8988T (cell line): Measurements from ENCODE around the gene PAX3.
A peak's percentile ranks its signal among the peaks of the same experiment; 100 is the strongest.

Experiments used
- DNase-seq: peaks from one replicate; pipeline ENCODE4 v3.0.0; 2011

PAX3 gene

DNA sequence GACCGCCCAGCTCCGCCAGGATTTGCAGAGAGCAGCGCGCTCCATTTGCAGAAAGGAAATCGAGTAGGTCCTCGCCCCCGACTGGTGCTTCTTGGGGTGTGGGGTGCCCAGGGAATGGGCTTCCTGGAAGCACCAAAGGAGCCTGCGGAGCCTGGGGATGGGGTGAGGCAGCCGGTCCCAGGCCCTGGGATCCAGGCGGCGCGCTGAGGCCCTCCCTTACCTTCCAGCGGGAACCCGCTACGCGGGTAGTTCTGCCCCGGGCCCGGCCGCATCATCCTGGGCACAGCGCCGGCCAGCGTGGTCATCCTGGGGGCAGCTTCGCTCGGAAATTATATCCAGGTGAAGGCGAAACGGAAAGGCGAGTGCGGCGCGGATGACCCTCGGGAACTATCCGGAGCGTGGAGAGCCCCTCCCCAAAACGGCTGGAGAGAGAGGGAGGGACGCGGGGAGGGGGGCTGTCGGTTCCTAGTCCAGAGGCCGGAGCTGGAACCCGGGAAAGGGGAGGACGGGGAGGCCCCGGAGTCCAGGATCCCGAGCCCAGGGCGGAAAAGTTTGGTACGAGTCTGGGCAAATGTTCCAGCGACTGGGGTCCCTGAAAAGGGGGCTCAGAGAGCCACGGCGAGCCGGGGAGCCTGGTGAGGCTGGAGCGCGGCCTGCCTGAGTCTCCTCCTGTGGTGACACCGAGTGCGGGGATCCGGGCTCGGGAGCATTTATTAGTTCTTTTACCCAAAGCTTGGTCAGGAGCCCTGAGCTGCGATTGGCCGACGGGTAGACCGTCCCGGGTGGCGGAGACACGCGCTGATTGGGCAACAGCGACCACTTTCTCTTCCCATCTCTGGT, at the start of gene PAX3:
PAX3 (minus strand) TSS at position 688 of the 840 bp plus-strand sequence; CDS start at position 305, 383 bp downstream.
- no peak for DNase-seq

DNA sequence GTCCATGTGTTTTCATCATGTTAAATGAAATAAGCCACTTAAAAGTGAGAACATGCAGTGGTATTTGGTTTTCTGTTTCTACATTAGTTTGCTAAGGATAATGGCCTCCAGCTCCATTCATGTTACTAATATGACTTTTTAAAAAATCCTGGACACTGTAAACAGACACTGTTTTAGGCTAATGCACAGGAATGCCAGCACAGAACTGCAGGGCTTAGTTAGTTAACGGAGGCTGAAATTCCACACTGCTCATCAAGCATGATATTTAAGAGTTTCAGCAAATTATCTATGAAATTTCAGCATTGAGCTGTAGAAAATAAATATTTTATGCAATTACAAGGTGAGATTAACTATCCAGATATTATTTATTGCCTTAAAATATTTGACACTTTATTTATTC, 42.5 kb upstream of the PAX3 start:
- DNase-seq: no peak

GRCh38 chr2:222338374-222338773, 39.6 kb upstream of the PAX3 start:
- no peak for DNase-seq

DNA sequence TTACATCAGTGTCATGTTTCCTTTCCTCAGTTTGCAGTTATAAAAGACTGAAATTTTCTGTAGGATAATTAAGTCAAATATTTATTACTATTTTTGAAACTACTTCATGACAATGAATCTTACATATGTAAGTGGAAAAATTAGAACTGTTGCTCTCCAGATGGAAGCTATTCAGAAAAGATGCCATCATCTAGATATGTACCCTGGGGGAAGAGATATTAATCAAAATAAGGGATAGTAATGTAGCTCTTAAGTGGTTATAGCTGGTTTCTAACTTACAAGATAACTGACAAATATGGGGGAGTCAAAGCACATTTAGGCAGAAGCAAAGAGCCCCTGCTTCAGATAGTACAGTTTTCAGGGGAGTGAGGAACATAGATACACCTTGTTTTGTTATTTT, 38.1 kb upstream of the PAX3 start:
- DNase-seq: no peak

DNA sequence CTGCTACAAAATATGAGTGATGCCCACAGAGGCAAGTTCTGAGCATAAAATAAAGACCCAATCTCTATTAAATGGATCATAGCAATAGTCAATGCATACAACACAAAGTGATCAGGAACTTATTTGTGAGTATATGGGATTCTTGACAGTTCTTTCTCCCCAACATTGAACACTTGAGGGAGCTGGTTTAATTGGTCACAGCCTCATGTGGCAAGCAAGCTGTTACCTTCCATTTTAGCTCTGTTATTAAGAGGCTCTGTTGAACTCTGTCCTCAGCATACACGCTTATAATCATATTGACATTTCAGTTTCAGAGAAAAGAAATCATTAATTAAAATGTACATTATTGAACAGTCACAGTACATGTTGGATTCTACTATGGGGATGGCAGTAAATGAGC, 37.6 kb upstream of the PAX3 start:
- no peak for DNase-seq

DNA sequence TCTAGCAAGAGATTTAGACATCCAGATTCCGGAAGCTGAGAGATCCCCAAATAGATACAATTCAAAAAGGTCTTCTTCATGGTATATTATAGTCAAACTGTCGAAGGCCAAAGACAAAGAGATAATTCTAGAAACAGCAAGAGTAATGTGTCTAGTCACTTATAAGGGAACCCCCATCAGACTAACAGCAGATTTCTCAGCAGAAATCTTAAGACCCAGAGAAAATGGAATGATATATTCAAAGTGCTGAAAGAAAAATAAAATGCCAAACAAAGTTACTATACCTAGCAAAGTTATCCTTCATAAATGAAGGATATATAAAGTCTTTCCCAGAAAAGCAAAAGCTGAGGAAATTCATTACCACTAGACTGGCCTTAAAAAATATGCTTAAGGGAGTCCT, 36.1 kb upstream of the PAX3 start:
- DNase-seq: no peak

DNA sequence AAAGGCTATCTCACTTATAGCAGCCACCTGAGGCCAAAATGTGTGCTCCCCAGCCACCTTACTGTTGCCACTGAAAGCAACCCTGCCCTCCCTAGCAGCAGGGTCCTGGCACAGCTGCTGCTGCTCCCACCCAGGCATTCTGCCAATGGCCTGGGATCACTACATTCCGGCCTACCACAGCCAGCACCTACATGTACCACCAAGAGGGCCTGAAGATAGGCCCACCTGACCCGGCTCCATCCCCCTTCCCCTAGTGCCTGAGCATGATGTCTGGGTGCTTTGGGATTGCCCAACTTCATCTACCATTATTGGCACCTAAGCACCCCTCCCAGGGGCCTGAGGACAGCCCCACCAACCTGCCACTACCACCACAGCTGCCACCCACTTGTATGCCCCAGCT, 34.6 kb upstream of the PAX3 start:
- no peak for DNase-seq

GRCh38 chr2:222332116-222332515, 33.3 kb upstream of the PAX3 start:
- no peak for DNase-seq

DNA sequence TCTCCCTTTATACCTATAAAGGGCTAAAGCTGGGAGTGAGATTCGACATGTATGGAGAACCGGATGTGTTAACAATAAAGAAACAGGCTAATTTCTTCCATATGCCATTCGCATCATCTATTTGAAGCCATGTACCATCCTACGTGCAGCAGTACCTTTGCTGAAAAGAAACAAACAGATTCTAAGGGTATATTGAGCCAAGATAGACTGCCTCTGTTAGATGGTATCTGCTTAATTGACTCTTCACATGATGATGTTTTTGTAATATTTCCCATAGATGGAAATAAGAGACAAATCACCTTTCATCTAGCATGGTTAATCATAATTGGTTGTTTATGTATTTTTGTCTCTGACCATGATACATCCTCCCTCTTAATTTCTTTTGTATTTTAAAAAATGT, 32.1 kb upstream of the PAX3 start:
- DNase-seq: no peak

- DNase-seq: no peak
Measured at GRCh38 chr2:222322236-222322635, 23.4 kb upstream of the PAX3 start.

DNA sequence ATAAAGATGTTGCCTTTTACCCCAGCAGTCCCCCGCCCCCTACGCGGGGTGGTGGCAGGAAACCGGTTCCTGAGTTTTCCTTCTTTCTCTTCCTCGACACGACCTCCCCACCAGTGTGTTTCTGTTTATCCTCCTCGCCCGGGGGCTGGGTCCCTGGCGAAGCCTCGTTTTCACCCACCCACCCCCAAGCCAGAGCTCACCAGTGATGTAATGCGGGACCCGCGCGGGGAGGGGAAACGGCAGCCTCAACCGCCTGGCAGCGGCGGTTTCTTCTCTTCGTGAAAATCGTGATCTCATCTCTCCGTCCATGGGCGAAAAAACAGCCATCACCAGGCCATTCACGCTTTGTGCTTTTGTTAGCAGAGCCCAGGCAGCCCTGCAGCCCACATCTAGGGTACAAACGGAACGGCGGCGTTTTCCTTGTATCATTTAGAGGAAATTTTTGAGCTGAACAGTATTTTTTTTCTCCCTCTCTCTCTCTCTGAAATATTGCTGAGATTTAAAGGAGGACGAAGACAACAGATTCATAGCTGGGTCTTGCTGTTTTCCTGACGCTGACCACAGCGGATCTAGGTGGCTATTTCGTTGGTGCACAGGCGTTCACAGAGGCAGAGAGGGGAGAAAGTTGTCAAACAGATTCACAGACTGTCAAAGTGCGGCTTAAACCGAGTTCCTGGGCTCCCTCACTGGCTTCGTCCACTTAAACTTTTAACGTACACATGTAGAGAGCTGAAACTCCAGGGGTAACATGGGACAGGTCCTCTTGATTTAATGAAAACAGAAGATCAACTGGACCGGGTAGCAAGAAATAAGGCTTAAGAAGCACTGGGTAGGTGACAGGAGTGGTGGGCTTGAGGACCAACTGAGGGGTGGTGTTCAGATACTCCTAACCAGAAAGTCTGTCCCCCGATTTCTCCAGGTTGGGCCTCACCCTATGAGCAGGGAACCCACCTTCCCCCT, 21.9 kb upstream of the PAX3 start:
- no peak for DNase-seq

- DNase-seq: no peak
Measured at GRCh38 chr2:222319586-222320435, 21.0 kb upstream of the PAX3 start.

GRCh38 chr2:222318712-222319585, 20.2 kb upstream of the PAX3 start:
- DNase-seq: peak; percentile 57

- peak; percentile 81 for DNase-seq
Measured at GRCh38 chr2:222318026-222318711, 19.4 kb upstream of the PAX3 start.

GRCh38 chr2:222315443-222316121, 16.8 kb upstream of the PAX3 start:
- DNase-seq: no peak

DNA sequence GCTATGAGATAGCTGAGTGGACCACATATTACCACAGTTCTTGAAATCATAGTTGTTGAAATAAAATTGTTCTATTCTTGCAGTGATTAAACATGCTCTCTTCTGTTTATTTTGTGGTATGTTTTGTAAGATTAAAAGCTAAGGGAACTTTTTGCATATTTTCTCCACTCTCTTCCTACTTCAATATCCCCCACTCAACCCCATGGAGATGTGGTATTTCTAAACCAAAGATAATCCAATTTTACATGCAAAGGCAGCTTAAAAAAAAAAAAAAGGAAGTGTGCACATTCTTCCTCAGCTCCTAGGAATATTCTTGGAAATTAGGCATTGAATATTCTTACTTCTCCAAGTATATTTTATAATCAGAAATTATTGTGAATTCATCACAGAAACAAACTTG, 15.0 kb upstream of the PAX3 start:
- no peak for DNase-seq

DNA sequence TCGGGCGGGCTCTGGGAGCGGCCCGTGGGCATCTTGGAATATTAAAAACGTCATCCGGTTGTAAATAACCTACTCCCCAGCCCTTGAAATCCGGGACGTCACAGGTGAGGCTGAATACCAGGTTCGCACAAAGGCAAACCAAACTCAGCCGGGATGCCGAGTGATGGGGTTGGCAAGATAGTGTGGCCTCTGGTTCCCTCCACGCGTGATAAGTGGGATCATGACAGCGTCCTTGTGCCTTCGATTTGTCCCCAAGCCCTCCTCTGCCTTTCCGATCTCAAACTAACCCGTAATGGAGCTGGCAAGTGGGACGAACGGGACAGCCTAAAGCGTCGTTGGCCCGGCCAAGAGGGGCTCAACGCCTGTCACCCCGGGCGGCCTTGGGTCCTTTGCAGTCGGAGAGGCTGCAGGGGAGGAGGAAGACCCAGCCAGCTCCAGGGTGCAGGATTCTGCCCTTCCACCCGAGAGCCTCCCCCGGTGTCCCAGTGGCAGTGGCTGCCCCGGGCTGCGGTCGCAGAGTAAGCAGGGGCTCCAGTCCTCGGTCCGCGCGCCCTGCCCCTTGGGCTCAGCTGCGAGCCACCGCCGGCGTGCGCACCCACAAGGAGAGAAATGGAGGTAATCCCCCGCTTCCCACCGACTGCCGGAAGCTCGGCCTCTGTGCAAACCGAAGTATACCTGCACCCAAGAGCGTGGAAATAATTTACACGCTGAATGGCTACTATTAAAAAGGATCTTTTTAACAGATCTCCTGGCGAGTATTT, 13.4 kb upstream of the PAX3 start:
- DNase-seq: no peak

- DNase-seq: no peak
Measured at GRCh38 chr2:222311319-222311977, 12.7 kb upstream of the PAX3 start.

DNA sequence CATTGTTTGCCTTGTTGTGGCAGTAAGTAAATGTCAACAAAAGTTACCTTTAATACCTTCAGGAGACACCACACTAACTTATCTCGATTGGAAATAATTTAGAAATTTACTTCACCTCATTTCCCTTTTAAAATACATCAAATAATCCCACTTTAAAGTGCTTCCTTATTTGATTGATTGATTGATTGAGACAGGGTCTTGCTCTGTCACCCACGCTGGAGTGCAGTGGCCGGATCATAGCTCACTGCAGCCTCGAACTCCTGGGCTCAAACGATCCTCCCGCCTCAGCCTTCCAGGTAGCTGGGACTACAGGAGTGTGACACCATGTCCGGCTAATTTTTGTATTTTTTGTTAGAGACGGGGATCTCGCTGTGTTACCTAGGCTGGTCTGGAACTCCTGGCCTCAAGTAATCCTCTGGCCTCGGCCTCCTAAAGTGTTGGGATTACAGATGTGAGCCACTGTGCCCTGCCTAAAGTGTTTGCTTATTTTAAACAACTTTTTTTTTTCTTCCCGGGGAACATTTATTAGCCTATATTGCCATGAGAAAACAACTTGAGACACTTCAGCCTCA, 12.0 kb upstream of the PAX3 start:
- DNase-seq: no peak
